ENCODE measurements around the gene KCTD19. TPM values are rescaled to one million over a fixed set of nuclear protein-coding genes. Genes with fewer than 3 reads are reported as not detected.

The KCTD19 gene
- total and polyA plus RNA-seq, 5 experiments from 2014 or later: 0.03 TPM; not detected in 4

- Mint-ChIP-seq H3K9me3 (no peaks in the 10 kb centered on the region), H3K27me3 (no peaks in the 10 kb centered on the region), H3K4me1 (peaks cover 26 to 43% (median 43%) of the 10 kb centered on the region in 4 donors)
These were observed 83.1 kb downstream of the KCTD19 start for GRCh38 chr16:67243481-67243880.

GRCh38 chr16:67242138-67242730 is 84.3 kb downstream of the KCTD19 start:
- no peak for DNase-seq
- Mint-ChIP-seq H3K36me3 (peaks cover 0 to 18% (median 5%) of the 10 kb centered on the region in 3 donors), H3K27ac (peak overlapping the region in 4 of 10 donors; percentile 59 to 87 (median 74)), H3K4me3 (no peak overlapping the region), H3K9me3 (no peaks in the 10 kb centered on the region), H3K4me1 (peaks cover 17 to 35% (median 32%) of the 10 kb centered on the region in 4 donors), H3K27me3 (no peaks in the 10 kb centered on the region)
- ATAC-seq: no peak
- POLR2A ChIA-PET: interaction anchor here (1.0 to 1.1 kb wide), 2 partner anchors 11 to 15 kb away, joined by 3 read pairs; partner anchors contain the start of gene TMEM208

More at GRCh38 chr16:67243481-67243880, 83.1 kb downstream of the KCTD19 start:
- DNase-seq: no peak
- peak overlapping the region in 9 of 10 donors; percentile 28 to 97 (median 89) for H3K27ac Mint-ChIP-seq
- no peak for ATAC-seq
- peaks cover 0 to 5% (median 0%) of the 10 kb centered on the region in 3 donors for H3K36me3 Mint-ChIP-seq
- no peak overlapping the region for H3K4me3 Mint-ChIP-seq
- POLR2A ChIA-PET: interaction anchor here (1.9 to 5.7 kb wide), 2 partner anchors 14 to 51 kb away, joined by 6 to 99 read pairs; partner anchors contain the start of genes E2F4 and TMEM208

GRCh38 chr16:67241008-67241900 is 85.3 kb downstream of the KCTD19 start:
- Mint-ChIP-seq H3K4me1 (peaks cover 17 to 36% (median 28%) of the 10 kb centered on the region in 4 donors), H3K27ac (peak overlapping the region in 4 of 10 donors; percentile 31 to 84 (median 72)), H3K4me3 (no peak overlapping the region), H3K36me3 (peaks cover 0 to 24% (median 7%) of the 10 kb centered on the region in 3 donors), H3K27me3 (no peaks in the 10 kb centered on the region), H3K9me3 (no peaks in the 10 kb centered on the region)
- POLR2A ChIA-PET: interaction anchor here (4.6 kb wide), 1 partner anchor 13 kb away, joined by 24 read pairs; the partner anchor contains the start of gene TMEM208
- no peak for ATAC-seq
- no peak for DNase-seq

- POLR2A ChIA-PET: interaction anchor here (4.6 kb wide), 1 partner anchor 13 kb away, joined by 24 read pairs; the partner anchor contains the start of gene TMEM208
- Mint-ChIP-seq H3K27ac (peak overlapping the region in 2 of 10 donors; percentile 10 to 48), H3K27me3 (no peaks in the 10 kb centered on the region), H3K9me3 (no peaks in the 10 kb centered on the region), H3K36me3 (peaks cover 0 to 28% (median 7%) of the 10 kb centered on the region in 3 donors), H3K4me1 (peaks cover 17 to 36% (median 30%) of the 10 kb centered on the region in 4 donors), H3K4me3 (peak overlapping the region in 1 of 10 donors; percentile 60)
- ATAC-seq (no peak), DNase-seq (no peak)
These were observed 86.0 kb downstream of the KCTD19 start for GRCh38 chr16:67240506-67240905.

Other genes starting within 250 kb of the KCTD19 start
- gene PHAF1, start 216.8 kb downstream of the KCTD19 start, total RNA-seq: 10 to 100 TPM; 21.4 to 23.3 TPM
- gene PHAF1, start 216.8 kb downstream of the KCTD19 start, polyA plus RNA-seq: 10 to 100 TPM in 1 of 3 donors, 1 to 10 TPM in 2; 6.9 to 10.9 (median 6.9) TPM
- 1 to 10 TPM; 1.5 to 1.8 TPM for gene B3GNT9, start 175.7 kb downstream of the KCTD19 start, total RNA-seq
- 1 to 10 TPM in 1 of 3 donors, under 1 TPM in 2; 0.19 to 1.1 (median 0.28) TPM for gene B3GNT9, start 175.7 kb downstream of the KCTD19 start, polyA plus RNA-seq
- 10 to 100 TPM; 41.0 to 43.4 TPM for gene TRADD, start 166.8 kb downstream of the KCTD19 start, total RNA-seq
- gene TRADD, start 166.8 kb downstream of the KCTD19 start, polyA plus RNA-seq: 10 to 100 TPM; 44.9 to 49.1 (median 48.2) TPM
- gene FBXL8, start 166.8 kb downstream of the KCTD19 start, total RNA-seq: 10 to 100 TPM in 1 of 2 experiments, 1 to 10 TPM in 1; 9.0 to 10.9 TPM
- 1 to 10 TPM; 1.8 to 2.8 (median 2.5) TPM for gene FBXL8, start 166.8 kb downstream of the KCTD19 start, polyA plus RNA-seq
- 10 to 100 TPM in 1 of 2 experiments, 1 to 10 TPM in 1; 9.7 to 14.8 TPM for gene HSF4, start 162.0 kb downstream of the KCTD19 start, total RNA-seq
- not detected for gene HSF4, start 162.0 kb downstream of the KCTD19 start, polyA plus RNA-seq
- gene NOL3, start 156.2 kb downstream of the KCTD19 start, total RNA-seq: 1 to 10 TPM in 1 of 2 experiments, under 1 TPM in 1; 0.70 to 1.6 TPM
- gene NOL3, start 156.2 kb downstream of the KCTD19 start, polyA plus RNA-seq: not detected
- gene MATCAP1, start 142.8 kb downstream of the KCTD19 start, total RNA-seq: 1 to 10 TPM; 4.2 to 7.5 TPM
- gene MATCAP1, start 142.8 kb downstream of the KCTD19 start, polyA plus RNA-seq: under 1 TPM; 0.28 to 0.98 (median 0.75) TPM
- not detected for gene EXOC3L1, start 136.6 kb downstream of the KCTD19 start, total RNA-seq
- under 1 TPM; 0.20 to 0.32 (median 0.31) TPM for gene EXOC3L1, start 136.6 kb downstream of the KCTD19 start, polyA plus RNA-seq
- 10 to 100 TPM; 86.3 to 87.1 TPM for gene E2F4, start 134.6 kb downstream of the KCTD19 start, total RNA-seq
- 10 to 100 TPM; 40.7 to 67.8 (median 63.4) TPM for gene E2F4, start 134.6 kb downstream of the KCTD19 start, polyA plus RNA-seq
- gene ELMO3, start 127.6 kb downstream of the KCTD19 start, total RNA-seq: 1 to 10 TPM; 5.0 to 5.6 TPM
- gene ELMO3, start 127.6 kb downstream of the KCTD19 start, polyA plus RNA-seq: not detected
- 10 to 100 TPM; 40.0 to 40.2 TPM for gene TMEM208, start 99.6 kb downstream of the KCTD19 start, total RNA-seq
- 10 to 100 TPM; 65.3 to 88.4 (median 76.4) TPM for gene TMEM208, start 99.6 kb downstream of the KCTD19 start, polyA plus RNA-seq
- gene FHOD1, start 79.3 kb downstream of the KCTD19 start, total RNA-seq: 10 to 100 TPM; 34.5 to 47.3 TPM
- 1 to 10 TPM; 1.6 to 3.0 (median 2.3) TPM for gene FHOD1, start 79.3 kb downstream of the KCTD19 start, polyA plus RNA-seq
- gene SLC9A5, start 77.8 kb downstream of the KCTD19 start, total RNA-seq: 1 to 10 TPM; 1.6 to 2.7 TPM
- under 1 TPM; 0.04 to 0.20 (median 0.19) TPM for gene SLC9A5, start 77.8 kb downstream of the KCTD19 start, polyA plus RNA-seq
- 10 to 100 TPM; 39.1 to 41.0 TPM for gene PLEKHG4, start 47.2 kb downstream of the KCTD19 start, total RNA-seq
- gene PLEKHG4, start 47.2 kb downstream of the KCTD19 start, polyA plus RNA-seq: 10 to 100 TPM in 1 of 3 donors, 1 to 10 TPM in 2; 7.9 to 11.7 (median 8.3) TPM
- under 1 TPM in 1 of 2 experiments, not detected in 1; 0.49 TPM for gene LRRC36, start 74 bp upstream of the KCTD19 start, total RNA-seq
- gene LRRC36, start 74 bp upstream of the KCTD19 start, polyA plus RNA-seq: not detected
- not detected for gene TPPP3, start 66.8 kb upstream of the KCTD19 start, total RNA-seq
- gene TPPP3, start 66.8 kb upstream of the KCTD19 start, polyA plus RNA-seq: not detected
- gene ZDHHC1, start 89.7 kb upstream of the KCTD19 start, total RNA-seq: under 1 TPM in 1 of 2 experiments, not detected in 1; 0.52 TPM
- under 1 TPM; 0.18 to 0.28 (median 0.27) TPM for gene ZDHHC1, start 89.7 kb upstream of the KCTD19 start, polyA plus RNA-seq
- gene HSD11B2, start 104.4 kb upstream of the KCTD19 start, total RNA-seq: not detected
- gene HSD11B2, start 104.4 kb upstream of the KCTD19 start, polyA plus RNA-seq: not detected
- 10 to 100 TPM; 33.3 to 35.1 TPM for gene ATP6V0D1, start 154.4 kb upstream of the KCTD19 start, total RNA-seq
- gene ATP6V0D1, start 154.4 kb upstream of the KCTD19 start, polyA plus RNA-seq: 10 to 100 TPM; 74.7 to 89.6 (median 77.5) TPM
- not detected for gene AGRP, start 156.8 kb upstream of the KCTD19 start, total RNA-seq
- gene AGRP, start 156.8 kb upstream of the KCTD19 start, polyA plus RNA-seq: not detected
- gene RIPOR1, start 202.1 kb upstream of the KCTD19 start, total RNA-seq: 10 to 100 TPM; 50.1 to 57.2 TPM
- gene RIPOR1, start 202.1 kb upstream of the KCTD19 start, polyA plus RNA-seq: 1 to 10 TPM; 1.5 to 3.0 (median 2.3) TPM
- gene CTCF, start 235.8 kb upstream of the KCTD19 start, total RNA-seq: 10 to 100 TPM; 67.5 to 67.6 TPM
- 10 to 100 TPM; 37.1 to 61.1 (median 51.9) TPM for gene CTCF, start 235.8 kb upstream of the KCTD19 start, polyA plus RNA-seq

Measured in naive thymus-derived CD8-positive, alpha-beta T cell (primary cell).